Esophagus muscularis mucosa (tissue), 4 donors: Measurements from ENCODE around the gene ECE1. TPM values are rescaled to one million over a fixed set of nuclear protein-coding genes. Genes with fewer than 3 reads are reported as not detected.

Experiments used
- DNase-seq: peaks from one replicate; pipeline ENCODE4 v3.0.0-alpha.2; 2017; ENCODE audit errors: extremely low spot score
- H3K27ac ChIP-seq, 4 donors: fragments of 200-600 bp; sonication (generic); replicated peaks in 1 of 4; 1 replicate in 3 of 4; 2 replicates in 1 of 4; pipeline ENCODE4 v1.5.1; 2016 to 2019; ENCODE audit warnings: mild to moderate bottlenecking in 1 of 4
- H3K27me3 ChIP-seq, 4 donors: fragments of 200-600 bp; sonication (generic); one replicate each; pipeline versions ENCODE4 v1.5.1 to v1.6.0; 2016 to 2019
- H3K36me3 ChIP-seq, 4 donors: fragments of 200-600 bp; sonication (generic); one replicate each; pipeline ENCODE4 v1.5.1; 2016 to 2019
- H3K4me1 ChIP-seq, 4 donors: fragments of 200-600 bp; sonication (generic); one replicate each; pipeline ENCODE4 v1.5.1; 2016 to 2019
- H3K4me3 ChIP-seq, 4 donors: fragments of 200-600 bp; sonication (generic); 1 replicate in 2 of 4; 2 replicates in 2 of 4; pipeline ENCODE4 v1.5.1; 2016 to 2019; ENCODE audit warnings: mild to moderate bottlenecking in 4 of 4, moderate library complexity in 1 of 4
- H3K9me3 ChIP-seq, 4 donors: fragments of 200-600 bp; sonication (generic); 1 replicate in 3 of 4; 2 replicates in 1 of 4; pipeline ENCODE4 v1.5.1; 2016 to 2019
- CTCF ChIP-seq, 3 experiments: fragments of 200-600 bp in 2 of 3; fragments of 450-650 bp in 1 of 3; sonication (generic) in 2 of 3; IDR thresholded peaks; one replicate each; pipeline ENCODE4 v1.5.1; 2017 to 2019; ENCODE audit warnings: antibody characterized with exemption in 3 of 3, mild to moderate bottlenecking in 2 of 3, moderate library complexity in 1 of 3
- EP300 ChIP-seq: sonication (generic); formaldehyde crosslinking; IDR thresholded peaks from one replicate; pipeline ENCODE4 v1.6.1; 2017; ENCODE audit warnings: antibody characterized with exemption
- POLR2A ChIP-seq: fragments of 450-650 bp; IDR thresholded peaks from one replicate; pipeline ENCODE4 v1.6.1; 2017; ENCODE audit warnings: antibody characterized with exemption, moderate library complexity, mild to moderate bottlenecking, low read depth
- POLR2AphosphoS5 ChIP-seq, 2 donors: sonication (generic); formaldehyde crosslinking; IDR thresholded peaks; one replicate each; pipeline ENCODE4 v1.6.1; 2017; ENCODE audit warnings: antibody characterized with exemption in 2 of 2
- WGBS: methylation state at CpG from one replicate; pipeline ENCODE4 v1.1.5; 2018; 5-methylcytosine and 5-hydroxymethylcytosine counted together
- intact Hi-C: fragments of 100-400 bp; cut with DNase I; formaldehyde crosslinking; loops from one replicate; pipeline ENCODE4 v1.15.1; 2023
- total RNA-seq, 4 donors: library from RNA; depleted of rRNA; stranded (reverse); fragments of >200 nt; gene quantifications; one replicate each; pipeline versions ENCODE4 v1.1.0 to v1.2.1, GENCODE V29; 2016

The ECE1 gene
- total RNA-seq, 4 donors from 2014 or later = 53.6 to 101 (median 80.7) TPM

- 67% methylated on average over 1 of the region's 4 CpGs for WGBS
- H3K27me3 ChIP-seq = peaks cover 0 to 6% (median 0%) of the 10 kb centered on the region in 4 donors
- H3K36me3 ChIP-seq = peaks cover 0 to 8% (median 0%) of the 10 kb centered on the region in 4 donors
- no peak for DNase-seq
- TF ChIP-seq POLR2A (no peak), POLR2AphosphoS5 (IDR thresholded peaks at IDR 0.05) (no peak), EP300 (no peak), CTCF (IDR thresholded peaks at IDR 0.05) (no peak)
- no peaks in the 10 kb centered on the region for H3K9me3 ChIP-seq
- H3K4me1 ChIP-seq = peaks cover 42 to 73% (median 62%) of the 10 kb centered on the region in 4 donors
- peak overlapping the region in 1 of 4 donors; percentile 9 for H3K27ac ChIP-seq
- intact Hi-C loops = loop anchor here (5.0 kb wide), 1 partner anchor 67 kb away; no protein-coding TSS in a partner anchor
- H3K4me3 ChIP-seq = no peak overlapping the region
Observed at GRCh38 chr1:21299780-21300395, 9.6 kb upstream of the ECE1 start.

- intact Hi-C loops = no loop called here
- no peak for DNase-seq
- H3K9me3 ChIP-seq = no peaks in the 10 kb centered on the region
- no peak for TF ChIP-seq EP300
- no peak for TF ChIP-seq POLR2AphosphoS5 (IDR thresholded peaks at IDR 0.05)
- TF ChIP-seq CTCF (IDR thresholded peaks at IDR 0.05) = no peak
- TF ChIP-seq POLR2A = no peak
- H3K27ac ChIP-seq = no peak overlapping the region
- H3K4me3 ChIP-seq = no peak overlapping the region
- peaks cover 50 to 75% (median 66%) of the 10 kb centered on the region in 4 donors for H3K4me1 ChIP-seq
- WGBS = 83% methylated on average over 3 of the region's 3 CpGs
- peaks cover 0 to 8% (median 0%) of the 10 kb centered on the region in 4 donors for H3K36me3 ChIP-seq
- peaks cover 0 to 6% (median 0%) of the 10 kb centered on the region in 4 donors for H3K27me3 ChIP-seq
Observed at GRCh38 chr1:21298981-21299391, 8.7 kb upstream of the ECE1 start.

GRCh38 chr1:21297975-21298374 lies 7.7 kb upstream of the ECE1 start:
- no peak for DNase-seq
- Histone ChIP-seq H3K27me3 (peaks cover 0 to 6% (median 0%) of the 10 kb centered on the region in 4 donors), H3K9me3 (no peaks in the 10 kb centered on the region), H3K27ac (no peak overlapping the region), H3K4me3 (no peak overlapping the region), H3K4me1 (peaks cover 53 to 75% (median 67%) of the 10 kb centered on the region in 4 donors), H3K36me3 (peaks cover 0 to 8% (median 0%) of the 10 kb centered on the region in 4 donors)
- intact Hi-C loops = no loop called here
- TF ChIP-seq POLR2AphosphoS5 (IDR thresholded peaks at IDR 0.05) (no peak), POLR2A (no peak), EP300 (no peak), CTCF (IDR thresholded peaks at IDR 0.05) (no peak)
- 86% methylated on average over 13 of the region's 13 CpGs for WGBS

DNA sequence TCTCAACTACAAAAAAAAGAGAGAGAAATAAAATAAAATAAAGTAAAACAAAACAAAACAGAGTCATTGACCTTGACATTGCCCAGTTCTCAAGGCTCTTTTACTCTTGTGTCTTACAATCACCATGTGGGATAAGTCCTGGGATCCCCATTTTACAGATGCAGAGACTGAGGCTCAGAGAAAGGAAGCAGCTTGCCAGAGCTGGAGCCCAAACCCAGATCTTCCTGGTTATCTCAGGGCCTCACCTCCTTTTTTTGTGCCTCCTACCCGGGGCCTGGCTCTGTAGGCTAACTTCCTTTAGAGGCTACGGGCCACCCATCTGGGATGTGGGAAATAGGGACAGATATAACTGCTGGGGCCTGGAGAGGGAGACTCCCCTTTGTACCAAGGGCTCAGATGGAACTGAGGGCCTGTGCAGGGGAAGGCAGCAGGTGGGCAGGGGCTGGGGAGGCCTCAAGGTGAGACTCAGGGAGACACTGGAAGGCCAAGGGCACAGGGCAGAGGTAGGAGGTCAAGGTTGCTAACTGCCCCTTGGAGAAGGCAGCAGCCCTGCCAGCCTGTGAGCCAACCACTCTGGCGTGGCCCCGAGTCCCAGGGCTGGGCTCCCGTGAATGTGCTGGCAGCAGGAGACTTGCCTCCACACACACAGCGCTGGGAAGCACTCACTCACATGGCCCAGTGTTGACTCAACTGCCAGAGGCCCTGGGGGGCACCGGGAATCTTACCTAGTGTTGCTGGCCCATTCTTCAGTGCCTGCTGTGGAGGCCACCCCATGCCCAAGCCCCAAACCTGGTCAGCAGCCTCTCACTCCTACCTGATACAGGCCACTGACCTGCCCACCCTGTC lies 6.5 kb upstream of the ECE1 start:
- H3K27ac ChIP-seq = peak overlapping the region in 2 of 4 donors; percentile 18 to 26
- no peaks in the 10 kb centered on the region for H3K9me3 ChIP-seq
- peaks cover 49 to 69% (median 64%) of the 10 kb centered on the region in 4 donors for H3K4me1 ChIP-seq
- TF ChIP-seq EP300 (no peak), POLR2AphosphoS5 (IDR thresholded peaks at IDR 0.05) (no peak), CTCF (IDR thresholded peaks at IDR 0.05) (no peak), POLR2A (no peak)
- peaks cover 0 to 8% (median 0%) of the 10 kb centered on the region in 4 donors for H3K36me3 ChIP-seq
- DNase-seq = no peak
- intact Hi-C loops = no loop called here
- no peak overlapping the region for H3K4me3 ChIP-seq
- peaks cover 0 to under 1% (median 0%) of the 10 kb centered on the region in 4 donors for H3K27me3 ChIP-seq
- 96% methylated on average over 3 of the region's 7 CpGs for WGBS
